HepG2 (cell line): ENCODE data around the gene RPS6KL1.

Experiments
- MXD4 ChIP-seq: IDR thresholded peaks from 2 replicates; pipeline ENCODE4 v1.6.1; 2016; ENCODE audit warnings: mild to moderate bottlenecking, missing biosample characterization, missing genetic modification reagents
- RBM22 ChIP-seq: fragments of 200-400 bp; formaldehyde crosslinking; optimal IDR thresholded peaks from 2 replicates; pipeline ENCODE3; 2017; ENCODE audit warnings: mild to moderate bottlenecking, low read length, moderate library complexity
- SIN3B ChIP-seq: fragments of 150-350 bp; IDR thresholded peaks from 2 replicates; pipeline ENCODE4 v1.6.1; 2014; ENCODE audit warnings: low read length
- SRF ChIP-seq: IDR thresholded peaks from 2 replicates; pipeline ENCODE4 v1.6.1; 2011; ENCODE audit warnings: mild to moderate bottlenecking, low read depth, low read length, moderate library complexity
- TRIM24 ChIP-seq: sonication (generic); formaldehyde crosslinking; IDR thresholded peaks from 2 replicates; pipeline ENCODE4 v1.8.0; 2022; ENCODE audit warnings: mild to moderate bottlenecking, missing genetic modification reagents
- ZMYM2 ChIP-seq: sonication (generic); formaldehyde crosslinking; IDR thresholded peaks from 2 replicates; pipeline ENCODE4 v1.8.0; 2022; ENCODE audit warnings: mild to moderate bottlenecking, missing genetic modification reagents
- ZNF263 ChIP-seq: sonication (generic); formaldehyde crosslinking; IDR thresholded peaks from 2 replicates; pipeline ENCODE4 v1.4.0; 2020; ENCODE audit warnings: missing genetic modification reagents
- ZNF460 ChIP-seq: sonication (generic); formaldehyde crosslinking; IDR thresholded peaks from 2 replicates; pipeline ENCODE4 v1.5.1; 2020; ENCODE audit warnings: missing genetic modification reagents, mild to moderate bottlenecking, borderline replicate concordance
- ZNF770 ChIP-seq: sonication (generic); formaldehyde crosslinking; IDR thresholded peaks from 2 replicates; pipeline ENCODE4 v1.5.0; 2020; ENCODE audit warnings: mild to moderate bottlenecking, missing genetic modification reagents
- TF ChIP-seq, protein P1 (sequence below): sonication (generic); formaldehyde crosslinking; IDR thresholded peaks from 2 replicates; pipeline ENCODE4 v1.4.0; 2020; ENCODE audit warnings: missing genetic modification reagents

DNA sequence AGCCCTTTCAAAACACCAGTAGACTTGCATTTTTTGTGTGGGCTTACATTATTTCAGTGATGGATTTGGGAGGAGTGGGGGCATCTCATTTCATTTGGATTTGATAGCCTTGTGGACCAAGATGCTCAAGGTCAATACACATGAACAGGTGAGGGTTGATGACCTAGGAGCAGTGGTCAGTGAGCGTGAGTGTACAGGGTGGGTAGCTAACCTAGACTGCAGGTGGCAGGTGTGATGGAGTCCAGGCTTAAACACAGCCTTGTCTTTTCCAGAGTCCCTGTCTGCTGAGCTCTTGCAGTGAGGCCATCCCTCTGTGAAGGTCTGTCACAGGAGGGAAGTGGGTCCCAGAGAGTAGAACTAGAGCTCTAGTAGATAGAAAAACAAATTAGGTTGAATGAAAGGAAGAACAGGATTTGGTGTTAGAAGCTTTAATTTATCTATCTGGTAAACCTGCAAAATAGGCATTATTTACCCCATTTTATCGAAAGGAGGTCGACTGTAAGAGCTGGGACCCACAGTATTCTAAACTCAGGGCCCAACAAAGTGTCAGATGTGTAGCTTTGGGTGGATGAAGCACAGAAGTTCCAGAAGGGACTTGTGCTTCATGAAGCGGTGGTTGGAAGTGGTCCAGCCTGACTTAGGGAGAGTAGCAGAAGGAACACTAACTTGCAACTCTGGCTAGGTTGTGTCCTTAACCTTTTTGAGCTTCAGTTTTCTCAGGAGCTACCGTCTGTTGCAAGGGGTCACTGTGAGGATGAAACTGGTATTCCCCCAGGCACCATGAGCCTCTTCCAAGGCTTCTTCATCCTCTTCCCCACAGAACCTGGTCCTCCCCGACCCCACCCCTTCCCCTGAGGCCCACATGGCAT, 18.2 kb downstream of the RPS6KL1 start:
- TF ChIP-seq ZNF263 (CRISPR knock-in tag) (no peak), TRIM24 (no peak), ZMYM2 (no peak), RBM22 (peak; percentile 92), SIN3B (no peak), SRF (no peak), ZNF770 (CRISPR knock-in tag) (no peak), MXD4 (CRISPR knock-in tag) (no peak), ZNF460 (no peak)
- TF ChIP-seq, protein P1, sequence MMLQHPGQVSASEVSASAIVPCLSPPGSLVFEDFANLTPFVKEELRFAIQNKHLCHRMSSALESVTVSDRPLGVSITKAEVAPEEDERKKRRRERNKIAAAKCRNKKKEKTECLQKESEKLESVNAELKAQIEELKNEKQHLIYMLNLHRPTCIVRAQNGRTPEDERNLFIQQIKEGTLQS (CRISPR knock-in tag): no peak
